Lower leg skin (tissue), 4 donors: Measurements from ENCODE around the gene GNG7. TPM values are rescaled to one million over a fixed set of nuclear protein-coding genes. Genes with fewer than 3 reads are reported as not detected.
"Not testable (repeated sequence)": the region's sequence is repeated elsewhere in the genome, so short reads cannot be mapped to it uniquely, and the experiment has no call there.

Experiments
- DNase-seq, 2 donors: peaks; one replicate each; pipeline ENCODE4 v3.0.0-alpha.2; 2019; ENCODE audit warnings: low spot score in 2 of 2
- H3K4me3 ChIP-seq: fragments of 200-600 bp; sonication (generic); 2 replicates; pipeline ENCODE4 v1.5.1; 2017; ENCODE audit warnings: mild to moderate bottlenecking, low read depth; ENCODE audit not compliant: poor library complexity, severe bottlenecking
- POLR2A ChIP-seq, 2 donors: fragments of 450-650 bp; IDR thresholded peaks; one replicate each; pipeline ENCODE4 v1.6.1; 2016 to 2017; ENCODE audit warnings: antibody characterized with exemption in 2 of 2, mild to moderate bottlenecking in 1 of 2, moderate library complexity in 1 of 2
- WGBS, 2 donors: methylation state at CpG; one replicate each; pipeline ENCODE4 v1.1.5; 2018; 5-methylcytosine and 5-hydroxymethylcytosine counted together
- intact Hi-C: fragments of 100-400 bp; cut with DNase I; formaldehyde crosslinking; loops from one replicate; pipeline ENCODE4 v1.15.0; 2023; ENCODE audit warnings: low total_unique reads
- total RNA-seq, 4 donors: library from RNA; depleted of rRNA; stranded (reverse); fragments of >200 nt; gene quantifications; one replicate each; pipeline ENCODE4 v1.1.0, GENCODE V29; 2016
- TF ChIP-seq, protein P1 (sequence below), 3 donors: fragments of 450-650 bp; IDR thresholded peaks; one replicate each; pipeline ENCODE4 v1.5.1; 2016; ENCODE audit warnings: antibody characterized with exemption in 3 of 3, mild to moderate bottlenecking in 3 of 3, moderate library complexity in 2 of 3

Gene GNG7
- total RNA-seq, 4 donors from 2014 or later = 0.59 to 3.4 (median 2.4) TPM

DNA sequence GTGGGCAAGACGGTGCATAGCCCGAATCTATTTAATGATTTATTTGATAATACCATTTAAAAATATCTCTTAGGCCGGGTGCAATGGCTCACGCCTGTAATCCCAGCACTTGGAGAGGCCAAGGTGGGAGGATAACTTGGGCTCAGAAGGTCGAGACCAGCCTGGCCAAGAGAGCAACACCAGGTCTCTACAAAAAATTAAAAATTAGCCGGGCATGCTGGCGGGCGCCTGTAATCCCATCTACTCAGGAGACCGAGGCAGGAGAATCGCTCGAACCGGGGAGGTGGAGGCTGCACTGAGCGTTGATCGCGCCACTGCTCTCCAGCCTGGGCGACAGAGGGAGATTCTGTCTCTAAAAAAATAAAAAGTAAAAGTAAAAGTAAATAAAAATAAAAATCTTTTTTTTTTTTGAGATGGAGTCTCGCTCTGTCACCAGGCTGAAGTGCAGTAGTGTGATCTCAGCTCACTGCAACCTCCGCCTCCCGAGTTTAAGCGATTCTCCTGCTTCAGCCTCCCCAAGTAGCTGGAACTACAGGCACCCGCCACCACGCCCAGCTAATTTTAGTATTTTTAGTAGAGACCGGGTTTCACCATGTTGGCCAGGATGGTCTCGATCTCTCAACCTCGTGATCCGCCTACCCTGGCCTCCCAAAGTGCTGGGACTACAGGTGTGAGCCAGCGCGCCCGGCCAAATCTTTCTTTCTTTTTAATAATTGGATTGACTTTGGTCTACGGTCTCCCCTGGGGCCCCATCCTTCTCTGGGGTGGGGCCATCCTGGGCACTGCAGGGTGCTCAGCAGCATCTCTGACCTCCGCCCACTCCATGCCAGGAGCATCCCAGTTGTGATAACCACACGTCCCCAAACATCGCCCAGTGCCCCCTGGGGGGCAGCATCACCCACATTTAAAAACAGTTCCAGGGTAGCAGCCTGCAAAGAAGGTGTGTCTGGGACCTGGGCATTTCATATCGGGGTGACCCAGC, 90.7 kb downstream of the GNG7 start:
- intact Hi-C loops = loop anchor here (2.0 kb wide), 1 partner anchor 137 kb away; no protein-coding TSS in a partner anchor
- no peak overlapping the region for H3K4me3 ChIP-seq
- WGBS, 2 donors = 66 to 68% methylated on average over 34 of the region's 34 CpGs
- TF ChIP-seq, protein P1, sequence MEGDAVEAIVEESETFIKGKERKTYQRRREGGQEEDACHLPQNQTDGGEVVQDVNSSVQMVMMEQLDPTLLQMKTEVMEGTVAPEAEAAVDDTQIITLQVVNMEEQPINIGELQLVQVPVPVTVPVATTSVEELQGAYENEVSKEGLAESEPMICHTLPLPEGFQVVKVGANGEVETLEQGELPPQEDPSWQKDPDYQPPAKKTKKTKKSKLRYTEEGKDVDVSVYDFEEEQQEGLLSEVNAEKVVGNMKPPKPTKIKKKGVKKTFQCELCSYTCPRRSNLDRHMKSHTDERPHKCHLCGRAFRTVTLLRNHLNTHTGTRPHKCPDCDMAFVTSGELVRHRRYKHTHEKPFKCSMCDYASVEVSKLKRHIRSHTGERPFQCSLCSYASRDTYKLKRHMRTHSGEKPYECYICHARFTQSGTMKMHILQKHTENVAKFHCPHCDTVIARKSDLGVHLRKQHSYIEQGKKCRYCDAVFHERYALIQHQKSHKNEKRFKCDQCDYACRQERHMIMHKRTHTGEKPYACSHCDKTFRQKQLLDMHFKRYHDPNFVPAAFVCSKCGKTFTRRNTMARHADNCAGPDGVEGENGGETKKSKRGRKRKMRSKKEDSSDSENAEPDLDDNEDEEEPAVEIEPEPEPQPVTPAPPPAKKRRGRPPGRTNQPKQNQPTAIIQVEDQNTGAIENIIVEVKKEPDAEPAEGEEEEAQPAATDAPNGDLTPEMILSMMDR (IDR thresholded peaks at IDR 0.05) = no peak
- no peak for TF ChIP-seq POLR2A (IDR thresholded peaks at IDR 0.05)
- DNase-seq = peak in 1 of 2 donors; percentile 86

DNA sequence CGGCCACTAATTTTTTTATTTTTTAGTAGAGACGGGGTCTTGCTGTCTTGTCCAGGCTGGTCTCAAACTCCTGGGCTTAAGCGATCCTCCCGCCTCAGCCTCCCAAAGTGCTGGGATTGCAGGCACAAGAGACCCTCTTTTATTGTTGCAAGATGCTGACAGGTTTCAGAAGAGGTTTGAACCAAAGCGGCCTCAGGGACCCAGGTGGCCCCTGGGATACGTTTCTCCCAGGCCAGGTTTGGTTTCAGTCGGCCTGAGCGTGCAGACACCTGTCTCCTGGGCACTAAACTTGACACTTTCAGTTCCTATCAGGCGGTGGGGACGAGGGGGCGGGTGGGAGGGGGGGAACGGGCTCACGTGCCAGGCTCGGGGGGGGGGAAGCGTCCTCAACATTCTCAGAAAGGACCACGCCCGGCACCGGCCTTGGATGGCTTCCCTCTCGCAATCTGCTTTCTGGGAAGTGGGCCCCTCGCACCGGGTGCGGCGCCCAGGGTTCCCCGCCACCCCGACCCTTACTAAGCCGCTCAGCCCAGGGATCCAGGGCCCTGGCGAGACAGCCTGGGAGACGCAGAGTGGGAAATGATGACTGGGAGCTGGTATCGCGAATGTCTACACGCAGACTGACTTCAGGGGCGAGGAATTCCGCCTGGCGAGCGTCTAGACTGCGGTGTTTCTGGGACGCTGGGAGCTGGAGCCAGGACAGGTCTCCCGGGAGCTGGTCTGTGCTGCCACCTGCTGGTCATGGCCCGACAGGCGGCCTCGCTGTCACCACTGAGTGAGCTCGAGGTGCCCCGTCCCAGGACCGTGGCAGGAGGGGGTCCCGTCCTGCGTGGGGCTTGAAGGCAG, 91.6 kb downstream of the GNG7 start:
- peak; percentile 89 to 99 for DNase-seq
- TF ChIP-seq, protein P1 (IDR thresholded peaks at IDR 0.05) = peak in 2 of 3 donors; percentile 95 to 98
- no peak for TF ChIP-seq POLR2A (IDR thresholded peaks at IDR 0.05)
- intact Hi-C loops = loop anchor here (2.0 kb wide), 1 partner anchor 136 kb away; no protein-coding TSS in a partner anchor
- WGBS, 2 donors = 12 to 22% methylated on average over 22 to 41 of the region's 46 CpGs
- H3K4me3 ChIP-seq = no peak overlapping the region

DNA sequence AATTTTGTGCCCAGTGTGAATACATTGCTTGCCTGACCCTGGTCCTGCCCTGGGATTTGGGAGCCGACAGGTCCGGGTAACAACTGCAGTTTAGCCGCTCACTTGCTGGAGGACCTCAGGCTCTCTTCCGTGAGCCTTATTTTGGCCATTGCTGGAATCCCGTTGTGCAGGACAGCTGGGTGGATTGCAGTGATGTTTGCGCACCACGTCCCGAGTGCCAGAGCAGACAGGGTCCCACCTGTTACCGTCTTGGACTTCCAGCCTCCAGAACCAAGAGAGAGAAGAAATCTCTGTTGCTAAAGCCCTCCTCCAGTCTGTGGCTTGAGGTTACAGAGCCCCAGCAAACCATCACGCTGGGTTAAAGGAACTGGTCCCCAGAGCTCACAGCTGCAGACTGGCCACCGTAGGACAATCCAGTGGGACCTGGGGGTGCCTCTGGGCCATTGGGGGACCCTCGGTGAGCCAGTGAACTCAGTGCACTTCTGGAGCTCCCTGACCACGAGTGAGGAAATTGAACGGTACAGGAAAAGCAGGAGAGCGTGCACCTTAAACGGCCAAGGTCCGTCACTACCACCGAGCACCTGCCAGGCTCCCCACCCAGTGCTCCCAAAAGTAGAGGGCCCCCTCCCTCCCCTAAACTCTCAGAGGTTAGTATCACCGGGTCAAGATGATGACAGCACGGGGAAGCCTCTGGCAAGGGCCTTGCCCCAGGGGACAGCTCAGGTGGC, 92.9 kb downstream of the GNG7 start:
- TF ChIP-seq, protein P1 (IDR thresholded peaks at IDR 0.05) = no peak
- no peak for TF ChIP-seq POLR2A (IDR thresholded peaks at IDR 0.05)
- 69 to 77% methylated on average over 20 of the region's 20 CpGs for WGBS, 2 donors
- intact Hi-C loops = loop anchor here (2.0 kb wide), 1 partner anchor 135 kb away; no protein-coding TSS in a partner anchor
- DNase-seq = peak in 1 of 2 donors; percentile 81
- no peak overlapping the region for H3K4me3 ChIP-seq

DNA sequence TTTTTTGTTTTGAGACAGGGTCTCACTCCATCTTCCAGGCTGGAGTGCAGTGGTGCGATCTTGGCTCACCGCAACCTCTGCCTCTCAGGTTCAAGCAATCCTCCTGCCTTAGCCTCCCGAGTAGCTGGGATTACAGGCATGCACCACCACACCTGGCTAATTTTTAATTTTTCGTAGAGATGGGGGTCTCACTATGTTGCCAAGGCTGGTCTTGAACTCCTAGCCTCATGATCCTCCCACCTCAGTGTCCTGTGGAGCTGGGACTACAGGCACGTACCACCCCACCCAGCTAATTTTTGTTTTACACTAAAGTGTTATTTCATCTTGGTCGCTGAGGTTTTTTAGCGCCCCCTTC, 93.5 kb downstream of the GNG7 start:
- DNase-seq, H3K4me3 ChIP-seq, intact Hi-C loops: not testable (repeated sequence)
- WGBS, 2 donors = 92% methylated on average over 7 of the region's 7 CpGs

DNA sequence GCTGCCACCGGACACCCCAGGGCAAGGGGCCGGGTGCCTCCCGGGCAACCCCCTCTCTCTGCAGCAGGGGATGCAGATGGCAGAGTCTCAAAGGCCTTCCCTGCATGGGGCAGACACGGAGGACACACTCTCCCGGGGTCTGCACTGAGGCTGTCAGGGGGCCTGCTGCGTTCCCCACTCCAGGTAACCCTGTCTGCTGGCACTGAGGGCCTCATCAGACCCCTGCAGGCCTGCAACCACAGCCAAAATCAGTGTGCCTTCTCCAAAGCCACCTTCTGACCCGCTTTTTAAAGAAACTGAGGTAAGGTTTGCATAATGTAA, 93.9 kb downstream of the GNG7 start:
- intact Hi-C loops = no loop called here
- WGBS, 2 donors = 80 to 92% methylated on average over 7 of the region's 7 CpGs
- peak in 1 of 2 donors; percentile 80 for DNase-seq
- H3K4me3 ChIP-seq = no peak overlapping the region
- TF ChIP-seq, protein P1 (IDR thresholded peaks at IDR 0.05) = no peak
- TF ChIP-seq POLR2A (IDR thresholded peaks at IDR 0.05) = no peak
